ENCODE measurements around the gene HIPK2.

GRCh38 chr7:139587535-139587934 lies 190.3 kb downstream of the HIPK2 start:
- TF ChIP-seq CTCF (IDR thresholded peaks at IDR 0.05) (no peak), POLR2A (IDR thresholded peaks at IDR 0.05) (no peak)

All from body of pancreas (tissue), 4 donors.